GM12801 (cell line): ENCODE data around the gene SPATA24.

Source experiments
- CTCF ChIP-seq: IDR thresholded peaks from one replicate; pipeline ENCODE4 v1.5.1; 2011; ENCODE audit warnings: control low read depth; ENCODE audit not compliant: insufficient read length; ENCODE audit errors: extremely low read depth

SPATA24 gene

GRCh38 chr5:139439013-139439903, 35.4 kb upstream of the SPATA24 start, which contains the start of gene DNAJC18:
Gene DNAJC18, minus strand, starts transcription at chr5:139439525. Its CDS starts 80 bp downstream, at chr5:139439445.
- TF ChIP-seq CTCF: no peak

GRCh38 chr5:139438707-139439012, 34.8 kb upstream of the SPATA24 start:
- TF ChIP-seq CTCF: no peak

GRCh38 chr5:139435676-139436075, 31.8 kb upstream of the SPATA24 start:
- no peak for TF ChIP-seq CTCF

- TF ChIP-seq CTCF: no peak
Observed at GRCh38 chr5:139431706-139432105, 27.8 kb upstream of the SPATA24 start.

GRCh38 chr5:139430015-139430414, 26.1 kb upstream of the SPATA24 start:
- TF ChIP-seq CTCF: no peak

- no peak for TF ChIP-seq CTCF
Observed at GRCh38 chr5:139426203-139426885, 22.5 kb upstream of the SPATA24 start.

- TF ChIP-seq CTCF: no peak
Observed at GRCh38 chr5:139425497-139425896, 21.6 kb upstream of the SPATA24 start.
